Calu3 (cell line): ENCODE results near the gene TM7SF3. TPM values are rescaled to one million over a fixed set of nuclear protein-coding genes. Genes with fewer than 3 reads are reported as not detected.
"Not testable (repeated sequence)": the region's sequence is repeated elsewhere in the genome, so short reads cannot be mapped to it uniquely, and the experiment has no call there.

ENCODE experiments used
- BruUV-seq: library from RNA; stranded (reverse); fragments of 400-500 nt; replicated peaks from 2 replicates; lab custom pipeline; 2021; lab: Mats Ljungman, UMichigan
- CTCF ChIA-PET: fragments of 300-600 bp; sonication (Branson Sonifier 250); formaldehyde crosslinking; loops from one replicate; lab custom pipeline; 2022; ENCODE audit warnings: antibody characterized with exemption; lab: Charles Lee
- DNase-seq: peaks from one replicate; pipeline ENCODE4 v3.0.0; 2022
- H3K27ac Mint-ChIP-seq: one replicate; pipeline ENCODE4 v1.8.0; 2022; ENCODE audit warnings: mixed read lengths; ENCODE audit not compliant: unreplicated experiment
- H3K27me3 Mint-ChIP-seq: one replicate; pipeline ENCODE4 v1.8.0; 2022; ENCODE audit warnings: mixed read lengths; ENCODE audit not compliant: unreplicated experiment
- H3K36me3 Mint-ChIP-seq: one replicate; pipeline ENCODE4 v1.8.0; 2022; ENCODE audit warnings: mild to moderate bottlenecking, moderate library complexity, mixed read lengths; ENCODE audit not compliant: insufficient read depth, unreplicated experiment
- H3K4me1 Mint-ChIP-seq: one replicate; pipeline ENCODE4 v1.8.0; 2022; ENCODE audit warnings: mild to moderate bottlenecking, low read depth, mixed read lengths; ENCODE audit not compliant: unreplicated experiment
- H3K4me3 Mint-ChIP-seq: one replicate; pipeline ENCODE4 v1.8.0; 2022; ENCODE audit warnings: mild to moderate bottlenecking, low read depth, moderate library complexity, mixed read lengths; ENCODE audit not compliant: unreplicated experiment
- H3K9me3 Mint-ChIP-seq: one replicate; pipeline ENCODE4 v1.8.0; 2022; ENCODE audit warnings: low read depth, mixed read lengths; ENCODE audit not compliant: unreplicated experiment
- CTCF ChIP-seq: fragments of 200-600 bp; IDR thresholded peaks from one replicate; pipeline ENCODE4 v1.8.0; 2022; ENCODE audit warnings: antibody characterized with exemption; ENCODE audit not compliant: unreplicated experiment
- intact Hi-C: fragments of 100-400 bp; cut with micrococcal nuclease; formaldehyde crosslinking; loops from one replicate; pipeline ENCODE4 v1.10.0; 2022; ENCODE audit not compliant: unreplicated experiment
- total RNA-seq: library from RNA; stranded (reverse); gene quantifications from 2 replicates; pipeline ENCODE4 v1.2.3, GENCODE V29; 2022

TM7SF3 gene
- total RNA-seq, 1 experiment from 2014 or later, result 70.0 TPM

GRCh38 chr12:26961803-26962202, 52.4 kb downstream of the TM7SF3 start:
- no peak for DNase-seq
- intact Hi-C loops, result no loop called here
- Mint-ChIP-seq H3K9me3 (no peaks in the 10 kb centered on the region), H3K36me3 (peaks cover 12% of the 10 kb centered on the region), H3K4me1 (no peaks in the 10 kb centered on the region), H3K4me3 (no peak overlapping the region), H3K27ac (no peak overlapping the region), H3K27me3 (no peaks in the 10 kb centered on the region)
- CTCF ChIA-PET, result no interaction called here
- TF ChIP-seq CTCF, result no peak
- BruUV-seq, result no TSS peak

- H3K27ac Mint-ChIP-seq, DNase-seq, H3K4me1 Mint-ChIP-seq, BruUV-seq, H3K27me3 Mint-ChIP-seq, H3K9me3 Mint-ChIP-seq, H3K4me3 Mint-ChIP-seq, intact Hi-C loops, CTCF ChIA-PET: not testable (repeated sequence)
- peaks cover 12% of the 10 kb centered on the region for H3K36me3 Mint-ChIP-seq
These were observed 52.8 kb downstream of the TM7SF3 start for GRCh38 chr12:26961391-26961790.

- Mint-ChIP-seq H3K4me3 (no peak overlapping the region), H3K9me3 (no peaks in the 10 kb centered on the region), H3K27me3 (no peaks in the 10 kb centered on the region), H3K27ac (no peak overlapping the region), H3K36me3 (peaks cover 8% of the 10 kb centered on the region), H3K4me1 (no peaks in the 10 kb centered on the region)
- no peak for TF ChIP-seq CTCF
- intact Hi-C loops, result no loop called here
- no TSS peak for BruUV-seq
- CTCF ChIA-PET, result no interaction called here
- DNase-seq, result no peak
These were observed 60.2 kb downstream of the TM7SF3 start for GRCh38 chr12:26954027-26954426.

- Mint-ChIP-seq H3K27me3 (no peaks in the 10 kb centered on the region), H3K27ac (no peak overlapping the region), H3K4me1 (no peaks in the 10 kb centered on the region), H3K36me3 (peaks cover 8% of the 10 kb centered on the region), H3K4me3 (no peak overlapping the region), H3K9me3 (no peaks in the 10 kb centered on the region)
- no peak for DNase-seq
- CTCF ChIA-PET, result interaction anchor here (0.7 kb wide), 1 partner anchor 1128 kb away, joined by 7 read pairs; no protein-coding TSS in a partner anchor
- intact Hi-C loops, result no loop called here
- no TSS peak for BruUV-seq
- no peak for TF ChIP-seq CTCF
These were observed 60.7 kb downstream of the TM7SF3 start for GRCh38 chr12:26953447-26953846.

GRCh38 chr12:26948309-26948708, 65.9 kb downstream of the TM7SF3 start:
- no TSS peak for BruUV-seq
- no peak for DNase-seq
- intact Hi-C loops, result no loop called here
- peaks cover 2% of the 10 kb centered on the region for H3K9me3 Mint-ChIP-seq
- peaks cover 4% of the 10 kb centered on the region for H3K36me3 Mint-ChIP-seq
- no peak overlapping the region for H3K4me3 Mint-ChIP-seq
- no peak overlapping the region for H3K27ac Mint-ChIP-seq
- CTCF ChIA-PET, result no interaction called here
- H3K4me1 Mint-ChIP-seq, result no peaks in the 10 kb centered on the region
- no peaks in the 10 kb centered on the region for H3K27me3 Mint-ChIP-seq
- TF ChIP-seq CTCF, result no peak
